Measurements from ENCODE around the gene C5orf46. TPM values are rescaled to one million over a fixed set of nuclear protein-coding genes. Genes with fewer than 3 reads are reported as not detected.

Gene C5orf46
- total and polyA plus RNA-seq, 2 experiments from 2014 or later, result 2.7 TPM; not detected in 1

DNA sequence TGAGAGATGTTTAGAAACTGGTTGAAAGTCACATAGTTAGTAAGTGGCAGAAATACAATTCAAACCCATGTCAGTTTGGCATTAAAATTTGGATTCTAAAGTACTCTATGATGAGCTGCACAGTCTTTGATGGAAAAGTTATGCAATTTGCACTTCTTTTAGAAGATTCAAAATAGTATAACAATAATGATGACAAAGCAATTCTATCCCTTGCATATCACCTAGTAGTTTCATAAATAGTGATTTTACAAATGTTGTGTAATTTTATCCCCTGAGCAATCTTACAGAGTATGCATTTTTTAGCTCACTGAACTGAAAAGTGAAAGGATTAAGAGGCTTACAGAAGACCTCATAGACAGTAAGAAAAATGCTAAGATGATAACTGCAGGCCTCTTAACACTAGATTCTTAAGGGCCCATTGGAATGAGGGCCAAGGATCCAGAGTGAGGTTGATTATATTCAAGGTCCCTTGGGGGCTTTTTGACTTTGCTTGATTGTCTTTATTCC is 3.7 kb downstream of the C5orf46 start:
- no peaks in the 10 kb centered on the region for H3K4me1 ChIP-seq (ENCODE audit: insufficient read depth)
- no peaks in the 10 kb centered on the region for H3K36me3 ChIP-seq (replicated peaks; ENCODE audit: insufficient read depth, low read depth)
- no peak overlapping the region for H3K27ac ChIP-seq
- no peaks in the 10 kb centered on the region for H3K9me2 ChIP-seq (replicated peaks; ENCODE audit: insufficient read depth)
- H3K27me3 ChIP-seq, result no peaks in the 10 kb centered on the region
- DNase-seq (ENCODE audit: low spot score), result no peak
- TF ChIP-seq EZH2 (IDR thresholded peaks at IDR 0.05; ENCODE audit: borderline replicate concordance), result no peak
- TF ChIP-seq, protein P1, sequence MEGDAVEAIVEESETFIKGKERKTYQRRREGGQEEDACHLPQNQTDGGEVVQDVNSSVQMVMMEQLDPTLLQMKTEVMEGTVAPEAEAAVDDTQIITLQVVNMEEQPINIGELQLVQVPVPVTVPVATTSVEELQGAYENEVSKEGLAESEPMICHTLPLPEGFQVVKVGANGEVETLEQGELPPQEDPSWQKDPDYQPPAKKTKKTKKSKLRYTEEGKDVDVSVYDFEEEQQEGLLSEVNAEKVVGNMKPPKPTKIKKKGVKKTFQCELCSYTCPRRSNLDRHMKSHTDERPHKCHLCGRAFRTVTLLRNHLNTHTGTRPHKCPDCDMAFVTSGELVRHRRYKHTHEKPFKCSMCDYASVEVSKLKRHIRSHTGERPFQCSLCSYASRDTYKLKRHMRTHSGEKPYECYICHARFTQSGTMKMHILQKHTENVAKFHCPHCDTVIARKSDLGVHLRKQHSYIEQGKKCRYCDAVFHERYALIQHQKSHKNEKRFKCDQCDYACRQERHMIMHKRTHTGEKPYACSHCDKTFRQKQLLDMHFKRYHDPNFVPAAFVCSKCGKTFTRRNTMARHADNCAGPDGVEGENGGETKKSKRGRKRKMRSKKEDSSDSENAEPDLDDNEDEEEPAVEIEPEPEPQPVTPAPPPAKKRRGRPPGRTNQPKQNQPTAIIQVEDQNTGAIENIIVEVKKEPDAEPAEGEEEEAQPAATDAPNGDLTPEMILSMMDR (IDR thresholded peaks at IDR 0.05; ENCODE audit: poor library complexity), result no peak
- no peak for TF ChIP-seq EZH2phosphoT487 (IDR thresholded peaks at IDR 0.05; ENCODE audit: low read depth, severe bottlenecking, unreplicated experiment)
- no peak overlapping the region for H3K4me3 ChIP-seq
- no peak overlapping the region for H2AFZ ChIP-seq
- H3K79me2 ChIP-seq, result no peaks in the 10 kb centered on the region
- no peak overlapping the region for H3K4me2 ChIP-seq
- H4K20me1 ChIP-seq (ENCODE audit: insufficient read depth, poor library complexity, severe bottlenecking), result no peaks in the 10 kb centered on the region
- no peaks in the 10 kb centered on the region for H3K9me3 ChIP-seq (ENCODE audit: low read depth)

DNA sequence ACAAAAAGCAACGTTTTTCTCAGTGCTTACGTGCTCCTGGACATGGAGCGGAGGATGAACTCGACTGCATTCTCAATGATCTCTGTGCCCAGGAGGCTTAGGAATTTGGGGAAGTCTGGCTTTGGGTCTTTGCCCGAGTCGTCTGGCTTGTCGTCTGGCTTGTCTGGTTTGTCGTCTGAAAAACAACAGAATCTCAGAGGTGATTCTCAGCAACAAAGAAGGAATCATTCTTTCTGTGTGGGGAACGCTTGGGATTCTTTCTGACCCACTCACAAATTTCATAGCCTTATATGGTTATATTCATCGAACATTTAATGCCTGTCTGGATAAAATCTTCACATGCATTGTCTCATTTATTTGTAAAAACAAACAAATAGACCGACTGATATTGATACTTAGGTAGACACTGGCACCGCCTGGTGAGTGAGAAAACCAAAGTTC is 4.7 kb downstream of the C5orf46 start:
- 57% methylated on average over 12 of the region's 12 CpGs for WGBS (ENCODE audit: low lambda C conversion rate, missing lambda C conversion rate)
- Histone ChIP-seq H2AFZ (no peak overlapping the region), H3K27ac (no peak overlapping the region), H3K36me3 (replicated peaks; ENCODE audit: insufficient read depth, low read depth) (no peaks in the 10 kb centered on the region), H3K79me2 (no peaks in the 10 kb centered on the region), H4K20me1 (ENCODE audit: insufficient read depth, poor library complexity, severe bottlenecking) (no peaks in the 10 kb centered on the region), H3K9me2 (replicated peaks; ENCODE audit: insufficient read depth) (no peaks in the 10 kb centered on the region), H3K27me3 (no peaks in the 10 kb centered on the region), H3K9me3 (ENCODE audit: low read depth) (no peaks in the 10 kb centered on the region), H3K4me1 (ENCODE audit: insufficient read depth) (no peaks in the 10 kb centered on the region), H3K4me2 (no peak overlapping the region), H3K4me3 (no peak overlapping the region)
- TF ChIP-seq EZH2 (IDR thresholded peaks at IDR 0.05; ENCODE audit: borderline replicate concordance) (no peak), EZH2phosphoT487 (IDR thresholded peaks at IDR 0.05; ENCODE audit: low read depth, severe bottlenecking, unreplicated experiment) (no peak)
- TF ChIP-seq, protein P1 (IDR thresholded peaks at IDR 0.05; ENCODE audit: poor library complexity), result no peak
- no peak for DNase-seq (ENCODE audit: low spot score)

DNA sequence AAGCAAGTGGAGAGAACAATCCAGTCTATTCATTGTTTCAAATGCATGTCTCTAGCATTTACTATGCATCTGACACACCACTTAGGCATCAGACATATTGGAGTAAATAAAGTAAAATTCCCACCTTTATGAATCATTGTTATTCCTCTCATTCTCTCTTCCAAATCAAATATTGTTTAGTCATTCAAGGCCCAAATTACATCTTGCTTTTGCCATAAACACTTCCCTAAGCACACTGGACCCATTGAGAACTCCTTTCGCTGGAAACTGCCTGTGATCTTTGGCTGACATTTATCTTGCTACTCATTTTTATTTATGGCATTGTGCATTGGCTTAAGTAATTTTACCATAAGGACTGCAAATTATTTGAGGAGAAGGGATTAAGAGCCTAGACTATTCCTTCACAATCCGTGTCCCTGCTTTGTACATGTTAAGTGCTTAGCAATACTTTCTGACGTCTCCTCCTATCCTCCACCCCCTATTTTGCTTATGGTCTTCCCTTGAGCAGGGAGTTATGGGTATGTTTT is 7.4 kb downstream of the C5orf46 start:
- no peak overlapping the region for H2AFZ ChIP-seq
- no peaks in the 10 kb centered on the region for H3K27me3 ChIP-seq
- H3K9me3 ChIP-seq (ENCODE audit: low read depth), result no peaks in the 10 kb centered on the region
- H3K79me2 ChIP-seq, result no peaks in the 10 kb centered on the region
- no peak for DNase-seq (ENCODE audit: low spot score)
- no peak overlapping the region for H3K4me2 ChIP-seq
- H3K4me1 ChIP-seq (ENCODE audit: insufficient read depth), result no peaks in the 10 kb centered on the region
- H3K27ac ChIP-seq, result no peak overlapping the region
- no peak for TF ChIP-seq EZH2 (IDR thresholded peaks at IDR 0.05; ENCODE audit: borderline replicate concordance)
- TF ChIP-seq EZH2phosphoT487 (IDR thresholded peaks at IDR 0.05; ENCODE audit: low read depth, severe bottlenecking, unreplicated experiment), result no peak
- TF ChIP-seq, protein P1 (IDR thresholded peaks at IDR 0.05; ENCODE audit: poor library complexity), result no peak
- H3K9me2 ChIP-seq (replicated peaks; ENCODE audit: insufficient read depth), result no peaks in the 10 kb centered on the region
- WGBS (ENCODE audit: low lambda C conversion rate, missing lambda C conversion rate), result 88% methylated on average over 3 of the region's 3 CpGs
- no peaks in the 10 kb centered on the region for H3K36me3 ChIP-seq (replicated peaks; ENCODE audit: insufficient read depth, low read depth)
- no peak overlapping the region for H3K4me3 ChIP-seq
- H4K20me1 ChIP-seq (ENCODE audit: insufficient read depth, poor library complexity, severe bottlenecking), result no peaks in the 10 kb centered on the region
